Head of caudate nucleus (tissue), 42 donors: ENCODE data around the gene CCDC27.
"Not testable (repeated sequence)": the region's sequence is repeated elsewhere in the genome, so short reads cannot be mapped to it uniquely, and the experiment has no call there.

Source experiments
- DNase-seq, 42 donors: peaks; one replicate each; pipeline versions ENCODE4 v3.0.0 to v3.0.0-alpha.2; 2020 to 2021; ENCODE audit warnings: mixed read lengths in 7 of 42
- intact Hi-C: fragments of 100-400 bp; cut with DNase I; formaldehyde crosslinking; loops from one replicate; pipeline ENCODE4 v1.15.0; 2022

The CCDC27 gene

DNA sequence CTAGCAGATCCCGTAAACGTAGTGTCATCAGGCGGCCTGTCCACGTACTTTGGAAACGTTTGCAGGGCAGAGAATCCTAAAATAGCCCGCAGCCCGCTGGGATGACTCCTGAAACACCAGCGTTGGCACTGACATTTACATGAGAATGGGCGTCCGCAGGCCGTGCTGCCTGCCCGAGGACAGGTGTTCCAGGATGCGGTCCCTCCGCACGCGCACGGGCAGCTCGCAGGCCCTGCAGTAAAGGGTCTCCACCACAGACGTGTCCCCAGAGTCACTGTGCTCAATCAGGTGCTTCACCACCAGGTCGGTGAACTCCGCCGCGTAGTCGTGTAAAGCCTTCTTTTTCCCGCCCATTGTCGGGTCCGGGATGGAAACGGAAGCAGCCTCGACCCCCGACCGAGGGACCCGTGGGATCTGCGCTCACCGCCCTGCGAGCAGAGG lies 5.8 kb upstream of the CCDC27 start:
- intact Hi-C loops, result no loop called here
- no peak for DNase-seq

- intact Hi-C loops, result no loop called here
- peak; percentile 89 to 97 (median 94) for DNase-seq
These were observed 5.3 kb upstream of the CCDC27 start for GRCh38 chr1:3746830-3747521.

DNA sequence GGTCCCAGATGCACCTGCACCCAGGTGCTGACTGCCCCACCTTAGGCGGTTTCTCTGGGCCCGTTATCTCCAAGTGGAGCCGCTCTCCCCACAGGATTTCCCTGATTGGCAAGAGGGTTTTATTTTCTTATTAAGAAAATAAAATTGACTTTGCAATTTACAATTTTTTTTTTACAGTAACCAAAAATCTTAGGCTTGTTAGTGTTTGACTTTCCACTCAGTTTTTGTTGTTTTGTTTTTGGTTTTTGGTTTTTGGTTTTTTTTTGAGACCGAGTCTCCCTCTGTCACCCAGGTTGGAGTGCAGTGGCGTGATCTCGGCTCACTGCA lies 4.8 kb upstream of the CCDC27 start:
- no peak for DNase-seq
- intact Hi-C loops, result no loop called here

DNA sequence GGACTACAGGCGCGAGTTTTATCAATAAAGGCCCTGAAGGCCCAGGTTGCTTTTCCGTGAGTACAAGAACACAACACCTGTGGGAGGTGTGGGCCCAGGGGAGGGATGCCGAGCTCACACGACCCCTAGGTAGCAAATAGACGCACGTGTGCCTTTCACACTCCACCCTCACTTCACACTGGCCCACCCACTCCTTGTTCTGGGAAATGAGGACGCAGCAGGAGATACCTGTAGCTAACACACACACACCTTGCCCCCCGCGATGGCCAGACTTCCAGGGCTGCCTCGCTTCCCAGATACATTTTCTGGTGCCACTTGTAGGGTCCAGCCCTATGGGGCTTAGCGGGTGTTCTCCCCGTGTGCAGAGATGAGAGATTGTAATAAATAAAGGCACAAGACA lies 4.3 kb upstream of the CCDC27 start:
- intact Hi-C loops, result no loop called here

DNA sequence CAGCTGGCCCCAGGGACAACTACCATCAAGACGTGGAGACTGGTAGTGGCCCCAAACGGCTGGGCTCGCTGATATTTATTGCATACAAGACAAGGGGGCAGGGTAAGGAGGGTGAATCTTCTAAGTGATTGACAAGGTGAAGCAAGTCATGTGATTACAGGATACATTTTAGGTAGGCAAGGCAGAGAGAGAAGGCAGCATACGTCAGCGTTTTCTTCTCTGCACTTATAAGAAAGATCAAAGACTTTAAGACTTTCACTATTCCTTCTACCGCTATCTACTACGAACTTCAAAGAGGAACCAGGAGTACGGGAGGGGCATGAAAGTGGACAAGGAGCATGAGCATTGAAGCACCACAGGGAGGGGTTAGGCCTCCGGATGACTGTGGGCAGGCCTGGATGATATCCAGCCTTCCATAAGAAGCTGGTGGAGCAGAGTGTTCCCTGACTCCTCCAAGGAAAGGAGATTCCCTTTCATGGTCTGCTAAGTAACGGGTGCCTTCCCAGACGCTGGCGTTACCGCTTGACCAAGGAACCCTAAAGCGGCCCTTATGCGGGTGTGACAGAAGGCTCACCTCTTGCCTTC lies 3.8 kb upstream of the CCDC27 start:
- intact Hi-C loops, DNase-seq: not testable (repeated sequence)

More for the DNA sequence above, 4.3 kb upstream of the CCDC27 start:
- DNase-seq, result no peak

- no peak for DNase-seq
- intact Hi-C loops, result no loop called here
These were observed 2.7 kb upstream of the CCDC27 start for GRCh38 chr1:3749512-3749911.

- DNase-seq, result no peak
- intact Hi-C loops, result no loop called here
These were observed 1.5 kb upstream of the CCDC27 start for GRCh38 chr1:3750741-3751140.

- intact Hi-C loops, result no loop called here
- DNase-seq, result no peak
These were observed 1.6 kb downstream of the CCDC27 start for GRCh38 chr1:3753656-3754454.

DNA sequence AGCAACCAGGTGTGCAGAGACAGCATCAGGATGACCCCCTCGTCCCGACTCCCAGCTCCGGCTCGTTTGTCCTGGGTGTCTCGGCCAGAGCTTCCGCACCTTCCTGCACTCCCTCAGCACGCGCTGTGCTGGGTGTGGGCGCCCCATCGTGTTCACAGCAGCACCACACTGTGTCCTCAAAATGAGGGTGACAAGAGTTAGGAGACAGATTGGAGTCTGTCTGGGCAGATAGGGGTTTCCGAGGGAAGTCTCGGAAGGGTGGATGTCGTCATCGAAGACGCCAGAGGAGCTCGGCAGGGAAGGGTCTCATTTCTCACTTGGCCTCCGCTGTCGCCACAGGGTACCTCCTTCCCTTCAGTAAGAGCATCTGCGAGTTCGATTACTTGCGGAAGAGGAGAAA lies 4.1 kb downstream of the CCDC27 start:
- intact Hi-C loops, result no loop called here
- DNase-seq, result no peak

DNA sequence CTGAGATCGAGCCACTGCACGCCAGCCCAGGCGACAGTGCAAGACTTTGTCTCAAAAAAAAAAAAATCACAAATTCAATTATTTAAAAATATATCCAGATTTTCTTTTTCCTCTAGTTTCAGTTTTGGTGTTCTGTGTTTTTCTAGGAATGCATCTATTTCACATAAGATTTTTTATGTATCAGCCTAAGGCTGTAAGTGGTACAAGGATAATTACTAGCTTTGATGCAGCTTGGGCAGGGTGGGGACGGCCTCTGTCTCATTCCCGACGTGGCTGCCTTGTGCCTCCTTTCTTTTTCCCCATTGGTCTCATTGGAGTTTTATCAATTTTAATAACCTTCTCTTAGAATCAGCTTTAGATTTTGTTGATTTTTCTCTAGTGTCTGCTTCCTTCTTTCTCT lies 6.9 kb downstream of the CCDC27 start:
- DNase-seq, result no peak
- intact Hi-C loops, result no loop called here

- DNase-seq, result no peak
- intact Hi-C loops, result no loop called here
These were observed 7.5 kb downstream of the CCDC27 start for GRCh38 chr1:3759796-3760195.

- DNase-seq, result no peak
- intact Hi-C loops, result no loop called here
These were observed 9.2 kb downstream of the CCDC27 start for GRCh38 chr1:3761296-3762010.

DNA sequence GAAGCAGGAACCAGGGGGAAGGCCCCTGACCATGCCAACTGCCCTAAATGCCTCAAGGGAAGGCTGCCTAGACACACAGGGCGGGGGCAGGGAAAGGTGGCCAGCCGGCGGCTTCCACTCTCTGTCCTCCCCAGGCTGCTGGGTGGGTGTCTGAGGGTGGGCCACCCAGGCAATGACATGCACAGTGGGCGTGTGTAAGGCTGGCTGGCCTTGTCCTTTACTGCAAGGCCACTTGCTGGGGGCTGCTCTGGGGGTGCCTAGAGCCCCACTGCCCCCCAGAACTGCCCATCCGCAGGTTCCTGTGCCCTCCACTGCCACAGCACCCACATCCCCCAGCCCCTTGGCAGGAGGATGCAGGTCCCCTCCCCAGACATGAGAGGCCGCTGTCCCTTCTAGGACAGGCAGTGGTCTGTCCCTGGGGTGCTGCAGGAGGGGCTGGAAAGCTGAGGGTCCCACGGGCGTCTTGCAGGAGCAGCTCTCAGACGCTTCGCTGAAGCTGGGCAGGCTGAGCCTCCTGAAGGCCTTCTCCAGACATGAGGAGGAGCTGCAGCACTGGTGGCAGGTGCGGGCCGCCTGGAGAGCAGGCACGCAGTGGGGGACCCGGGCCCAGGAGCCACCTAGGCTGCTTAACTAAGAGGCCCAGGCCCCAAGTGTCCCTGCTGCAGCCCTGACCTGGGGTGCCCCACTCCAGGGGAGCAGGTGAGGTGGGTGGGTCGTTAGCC lies 10.1 kb downstream of the CCDC27 start:
- intact Hi-C loops, result no loop called here
- DNase-seq, result no peak

DNA sequence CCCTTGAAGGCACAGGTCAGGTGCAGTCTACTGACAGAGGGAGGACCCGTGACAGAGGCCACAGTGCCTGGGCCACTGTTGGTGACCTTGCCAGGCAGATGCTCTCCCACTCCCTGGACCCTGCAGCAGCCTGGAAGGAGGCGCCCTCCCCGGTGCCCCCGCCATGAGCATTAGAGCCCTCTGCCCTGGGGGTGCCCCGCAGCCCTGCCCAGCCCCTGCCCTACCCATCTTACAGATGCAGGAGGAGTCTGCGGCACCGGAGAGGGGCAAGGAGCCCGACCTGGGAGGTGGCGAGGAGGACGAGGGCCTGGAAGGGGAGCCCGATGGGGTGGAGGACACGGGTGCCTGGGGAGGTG lies 10.6 kb downstream of the CCDC27 start:
- intact Hi-C loops, result no loop called here
- no peak for DNase-seq

GRCh38 chr1:3763351-3764125 lies 11.3 kb downstream of the CCDC27 start:
- intact Hi-C loops, result no loop called here
- no peak for DNase-seq

GRCh38 chr1:3767328-3767925 lies 15.2 kb downstream of the CCDC27 start:
- intact Hi-C loops, result no loop called here

GRCh38 chr1:3768811-3769390 lies 16.7 kb downstream of the CCDC27 start:
- DNase-seq, result no peak
- intact Hi-C loops, result no loop called here

More at GRCh38 chr1:3767328-3767925, 15.2 kb downstream of the CCDC27 start:
- DNase-seq, result no peak
